Liver (tissue), 3 donors: ENCODE data around the gene DAB1.

ENCODE experiments used
- CTCF ChIP-seq: fragments of 150-350 bp; IDR thresholded peaks from 2 replicates; pipeline ENCODE4 v1.5.1; 2017; ENCODE audit warnings: improper control_type of control experiment, low read depth, low read length; ENCODE audit not compliant: missing input control
- FOXA2 ChIP-seq: IDR thresholded peaks from 2 replicates; pipeline ENCODE4 v1.6.1; 2016; ENCODE audit warnings: antibody characterized with exemption
- GABPA ChIP-seq, 2 donors: IDR thresholded peaks in 1 of 2; conservative IDR thresholded peaks in 1 of 2; 2 replicates each; pipeline ENCODE4 v1.6.1; 2016; ENCODE audit warnings: antibody characterized with exemption in 2 of 2, mild to moderate bottlenecking in 1 of 2, moderate library complexity in 1 of 2
- HNF4A ChIP-seq, 2 donors: conservative IDR thresholded peaks; 2 replicates each; pipeline ENCODE4 v1.6.1; 2016; ENCODE audit warnings: antibody characterized with exemption in 2 of 2, mild to moderate bottlenecking in 2 of 2
- HNF4G ChIP-seq: IDR thresholded peaks from 2 replicates; pipeline ENCODE4 v1.6.1; 2016; ENCODE audit warnings: antibody characterized with exemption
- MAX ChIP-seq: IDR thresholded peaks from 2 replicates; pipeline ENCODE4 v1.6.1; 2016; ENCODE audit warnings: antibody characterized with exemption
- NR2F2 ChIP-seq: IDR thresholded peaks from 2 replicates; pipeline ENCODE4 v1.6.1; 2016; ENCODE audit warnings: antibody characterized with exemption
- RAD21 ChIP-seq, 2 donors: IDR thresholded peaks; 2 replicates each; pipeline ENCODE4 v1.6.1; 2016; ENCODE audit warnings: antibody characterized with exemption in 2 of 2, mild to moderate bottlenecking in 2 of 2
- REST ChIP-seq: IDR thresholded peaks from 2 replicates; pipeline ENCODE4 v1.6.1; 2016; ENCODE audit warnings: antibody characterized with exemption, mild to moderate bottlenecking
- SP1 ChIP-seq: IDR thresholded peaks from 2 replicates; pipeline ENCODE4 v1.6.1; 2018; ENCODE audit warnings: antibody characterized with exemption, mild to moderate bottlenecking
- TAF1 ChIP-seq: conservative IDR thresholded peaks from 2 replicates; pipeline ENCODE4 v1.6.1; 2016; ENCODE audit warnings: antibody characterized with exemption, mild to moderate bottlenecking
- YY1 ChIP-seq: IDR thresholded peaks from 2 replicates; pipeline ENCODE4 v1.6.1; 2016; ENCODE audit warnings: antibody characterized with exemption, mild to moderate bottlenecking
- donor health status: healthy.
- donor health status: healthy.

GRCh38 chr1:57337623-57338022, 86.2 kb downstream of the DAB1 start:
- no peak for TF ChIP-seq CTCF
- no peak for TF ChIP-seq YY1
- TF ChIP-seq RAD21 (IDR thresholded peaks at IDR 0.05), result no peak
- TF ChIP-seq MAX, result no peak
- no peak for TF ChIP-seq HNF4A (conservative IDR thresholded peaks at IDR 0.05)
- no peak for TF ChIP-seq HNF4G
- TF ChIP-seq GABPA (IDR thresholded peaks at IDR 0.05 in 1 of 2, conservative IDR thresholded peaks at IDR 0.05 in 1 of 2), result no peak
- TF ChIP-seq SP1, result no peak
- no peak for TF ChIP-seq REST
- no peak for TF ChIP-seq NR2F2
- TF ChIP-seq FOXA2, result no peak
- TF ChIP-seq TAF1, result no peak
